Measurements from ENCODE around the gene FBN3.
"Not testable (repeated sequence)": the region's sequence is repeated elsewhere in the genome, so short reads cannot be mapped to it uniquely, and the experiment has no call there.

Gene FBN3

DNA sequence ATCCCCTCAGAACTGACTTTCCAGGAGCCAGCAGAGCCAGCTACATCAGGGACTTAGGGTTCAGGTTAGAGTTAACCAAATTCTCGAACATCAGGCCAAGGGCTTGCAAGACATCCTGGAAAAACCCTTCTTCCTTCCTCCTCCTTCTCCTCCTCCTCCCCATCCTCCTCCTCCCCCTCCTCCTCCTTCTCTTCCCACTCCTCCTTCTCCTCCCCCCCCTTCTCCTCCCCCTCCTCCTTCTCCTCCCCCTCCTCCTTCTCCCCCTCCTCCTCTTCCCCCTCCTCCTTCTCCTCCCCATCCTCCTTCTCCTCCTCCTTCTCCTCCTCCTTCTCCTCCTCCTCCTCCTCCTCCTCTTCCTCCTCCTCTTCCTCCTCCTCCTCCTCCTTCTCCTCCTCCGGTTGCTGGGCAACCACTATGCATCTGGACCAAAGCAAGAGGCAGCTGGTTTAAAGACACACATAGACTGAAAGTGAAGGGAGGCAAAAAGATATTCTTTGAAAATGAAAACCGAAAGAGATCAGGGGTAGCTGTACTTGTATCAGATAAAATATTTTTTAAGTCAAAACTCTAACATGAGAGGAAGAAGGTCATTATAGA is 102.7 kb downstream of the FBN3 start:
- DNase-seq: no peak

GRCh38 chr19:8045872-8046568 is 103.4 kb downstream of the FBN3 start:
- no peak for DNase-seq

GRCh38 chr19:8044018-8044417 is 105.4 kb downstream of the FBN3 start:
- no peak for DNase-seq

- DNase-seq: no peak
Measured at GRCh38 chr19:8042900-8043299, 106.5 kb downstream of the FBN3 start.

DNA sequence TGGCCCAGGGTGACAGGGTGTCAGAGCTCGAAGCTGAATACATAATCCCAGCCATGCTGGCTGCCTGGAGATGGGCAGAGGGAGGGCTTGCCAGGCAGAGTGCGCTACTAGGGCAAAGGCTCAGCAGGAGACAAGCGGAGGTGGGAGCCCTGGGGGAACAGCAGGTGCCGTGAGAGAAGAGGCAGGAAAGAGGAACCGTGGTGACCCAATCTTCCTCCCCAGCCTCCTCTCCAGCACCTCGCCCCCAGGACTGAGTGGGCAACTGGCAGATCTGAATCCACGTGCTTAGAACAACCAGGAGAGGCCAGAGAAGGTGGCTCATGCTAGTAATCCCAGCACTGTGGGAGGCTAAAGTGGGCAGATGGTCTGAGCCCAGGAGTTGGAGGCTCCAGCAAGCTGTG is 107.9 kb downstream of the FBN3 start:
- peak; percentile 57 for DNase-seq

GRCh38 chr19:8039231-8039630 is 110.2 kb downstream of the FBN3 start:
- no peak for DNase-seq

DNA sequence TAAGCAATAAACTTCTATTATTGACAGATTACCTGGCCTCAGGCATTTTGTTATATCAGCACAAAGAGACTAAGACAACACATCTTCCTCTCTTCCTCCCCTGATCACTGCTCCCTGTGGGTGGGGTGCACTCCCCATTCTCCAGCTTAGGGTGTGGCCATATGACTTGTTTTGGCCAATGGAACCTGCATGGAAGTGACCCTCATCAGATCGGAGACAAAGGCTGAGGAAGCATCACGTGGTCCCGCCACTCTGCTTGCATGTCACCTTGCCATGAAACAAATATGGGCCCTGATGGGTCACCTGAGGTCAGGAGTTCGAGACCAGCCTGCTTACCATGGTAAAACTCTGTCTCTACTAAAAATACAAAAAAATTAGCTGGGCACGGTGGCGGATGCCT is 110.6 kb downstream of the FBN3 start:
- DNase-seq: no peak

GRCh38 chr19:8036434-8037099 is 112.8 kb downstream of the FBN3 start:
- DNase-seq: peak; percentile 70

GRCh38 chr19:8034178-8034525 is 115.2 kb downstream of the FBN3 start:
- DNase-seq: no peak

DNA sequence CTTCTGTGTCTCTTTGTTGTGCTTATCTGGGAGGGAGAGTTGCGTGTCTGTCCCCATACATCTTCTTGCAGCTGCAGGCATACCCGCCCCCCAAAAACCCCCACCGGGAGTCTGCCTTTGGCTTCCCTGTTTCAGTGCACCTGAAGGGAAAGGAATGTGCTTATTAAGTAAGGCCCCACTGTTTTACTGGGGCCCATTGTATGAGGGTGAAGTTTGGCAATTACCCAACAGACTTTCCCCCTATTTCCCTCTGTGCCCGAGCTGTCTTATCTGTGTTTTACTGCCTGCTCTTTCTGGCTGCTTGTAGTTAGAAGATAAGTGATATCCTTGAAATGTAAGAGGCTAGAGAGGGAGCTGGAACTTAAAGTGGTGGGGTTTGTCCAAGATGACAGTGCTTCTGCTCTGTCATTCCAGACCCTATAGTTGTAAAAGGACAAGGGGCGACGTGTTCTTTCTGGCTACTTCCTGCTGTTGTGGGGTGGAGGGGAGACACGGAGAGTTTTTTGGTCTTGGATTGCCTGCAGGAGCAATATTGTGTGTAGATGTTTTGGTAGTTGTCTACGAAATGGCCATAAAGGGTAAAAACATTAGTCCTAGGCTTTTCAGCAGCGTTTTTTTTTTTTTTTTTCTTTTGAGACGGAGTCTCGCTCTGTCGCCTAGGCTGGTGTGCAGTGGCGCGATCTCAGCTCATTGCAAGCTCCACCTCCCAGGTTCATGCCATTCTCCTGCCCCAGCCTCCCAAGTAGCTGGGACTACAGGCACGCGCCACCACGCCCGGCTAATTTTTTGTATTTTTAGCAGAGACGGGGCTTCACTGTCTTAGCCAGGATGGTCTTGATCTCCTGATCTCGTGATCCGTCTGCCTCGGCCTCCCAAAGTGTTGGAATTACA is 115.9 kb downstream of the FBN3 start:
- DNase-seq: not testable (repeated sequence)

GRCh38 chr19:8030960-8031359 is 118.4 kb downstream of the FBN3 start:
- DNase-seq: no peak

GRCh38 chr19:8028951-8029491 is 120.4 kb downstream of the FBN3 start:
- DNase-seq: no peak

DNA sequence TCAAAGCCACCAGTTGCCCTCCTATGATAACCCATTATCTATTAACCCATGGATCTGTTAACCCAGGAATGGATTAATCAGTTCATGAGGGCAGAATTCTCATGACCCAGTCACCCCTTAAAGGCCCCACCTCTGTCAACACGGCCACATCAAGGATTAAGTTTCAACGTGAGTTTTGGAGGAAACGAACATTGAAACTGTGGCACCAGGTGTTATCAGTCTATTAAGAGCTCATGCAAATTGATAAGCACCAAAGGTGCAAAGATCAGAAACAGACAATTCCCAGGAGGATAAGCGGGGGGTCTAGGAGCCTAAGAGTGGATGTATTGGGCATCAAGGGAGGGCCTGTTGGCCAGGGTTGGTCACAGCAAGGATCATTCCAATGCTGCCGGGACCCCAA is 124.1 kb downstream of the FBN3 start:
- no peak for DNase-seq

GRCh38 chr19:8024256-8024655 is 125.1 kb downstream of the FBN3 start:
- DNase-seq: not testable (repeated sequence)

DNA sequence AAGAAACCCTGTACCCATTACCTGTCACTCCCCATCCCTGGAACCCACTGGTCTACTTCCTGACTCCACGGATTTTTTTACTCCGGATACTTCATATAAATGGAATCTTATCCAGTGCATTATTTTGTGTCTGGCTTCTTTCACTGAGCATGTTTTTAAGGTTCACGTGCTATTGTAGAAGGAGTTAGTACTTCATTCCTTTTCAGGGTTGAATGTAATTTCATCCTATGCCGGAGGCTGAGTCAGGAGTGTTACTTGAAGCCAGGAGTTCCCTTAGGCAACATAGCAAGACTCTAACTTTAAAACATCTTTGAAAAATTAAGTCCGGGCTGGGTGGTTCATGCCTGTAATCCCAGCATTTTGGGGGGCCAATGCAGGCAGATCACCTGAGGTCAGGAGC is 126.0 kb downstream of the FBN3 start:
- DNase-seq: no peak

- no peak for DNase-seq
Measured at GRCh38 chr19:8022275-8022674, 127.1 kb downstream of the FBN3 start.

- no peak for DNase-seq
Measured at GRCh38 chr19:8021374-8021773, 128.0 kb downstream of the FBN3 start.

GRCh38 chr19:8020681-8021080 is 128.7 kb downstream of the FBN3 start:
- DNase-seq: no peak

DNA sequence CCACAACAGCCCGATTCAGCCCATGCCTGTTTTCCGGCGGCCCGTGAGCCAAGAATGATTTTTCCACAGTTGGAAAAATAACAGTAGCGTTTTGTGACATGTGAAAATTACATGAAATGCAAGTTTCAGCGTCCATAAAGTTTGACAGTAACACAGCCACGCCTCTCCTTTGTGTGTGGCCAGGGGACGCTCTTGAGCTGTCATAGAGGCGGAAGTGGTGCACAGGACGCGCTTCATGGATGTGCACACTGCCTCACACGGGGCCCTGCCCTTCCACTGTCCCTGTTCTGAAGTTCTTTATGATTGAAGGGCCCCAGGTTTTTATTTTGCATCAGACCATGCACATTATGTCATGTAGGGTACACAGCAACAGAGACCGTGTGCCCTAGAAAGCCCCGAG is 131.6 kb downstream of the FBN3 start:
- DNase-seq: no peak
